NCI-H345 (cell line): ENCODE measurements around the gene SRR.

Experiments used
- DNase-seq: peaks from one replicate; lab custom pipeline; 2025; lab: John Stamatoyannopoulos, UW

SRR gene

GRCh38 chr17:2371183-2372130 is 67.7 kb downstream of the SRR start:
- DNase-seq: no peak

GRCh38 chr17:2372180-2372579 is 68.4 kb downstream of the SRR start:
- no peak for DNase-seq

- no peak for DNase-seq
Measured at GRCh38 chr17:2372681-2373080, 68.9 kb downstream of the SRR start.

GRCh38 chr17:2373179-2373578 is 69.4 kb downstream of the SRR start:
- DNase-seq: no peak
